Epidermal melanocyte (primary cell): ENCODE data around the gene PLEKHA4.
"Not testable (repeated sequence)": the region's sequence is repeated elsewhere in the genome, so short reads cannot be mapped to it uniquely, and the experiment has no call there.

ENCODE experiments used
- DNase-seq: peaks from one replicate; pipeline ENCODE4 v3.0.0; 2011; ENCODE audit warnings: low spot score; ENCODE audit not compliant: insufficient read length

PLEKHA4 gene

DNA sequence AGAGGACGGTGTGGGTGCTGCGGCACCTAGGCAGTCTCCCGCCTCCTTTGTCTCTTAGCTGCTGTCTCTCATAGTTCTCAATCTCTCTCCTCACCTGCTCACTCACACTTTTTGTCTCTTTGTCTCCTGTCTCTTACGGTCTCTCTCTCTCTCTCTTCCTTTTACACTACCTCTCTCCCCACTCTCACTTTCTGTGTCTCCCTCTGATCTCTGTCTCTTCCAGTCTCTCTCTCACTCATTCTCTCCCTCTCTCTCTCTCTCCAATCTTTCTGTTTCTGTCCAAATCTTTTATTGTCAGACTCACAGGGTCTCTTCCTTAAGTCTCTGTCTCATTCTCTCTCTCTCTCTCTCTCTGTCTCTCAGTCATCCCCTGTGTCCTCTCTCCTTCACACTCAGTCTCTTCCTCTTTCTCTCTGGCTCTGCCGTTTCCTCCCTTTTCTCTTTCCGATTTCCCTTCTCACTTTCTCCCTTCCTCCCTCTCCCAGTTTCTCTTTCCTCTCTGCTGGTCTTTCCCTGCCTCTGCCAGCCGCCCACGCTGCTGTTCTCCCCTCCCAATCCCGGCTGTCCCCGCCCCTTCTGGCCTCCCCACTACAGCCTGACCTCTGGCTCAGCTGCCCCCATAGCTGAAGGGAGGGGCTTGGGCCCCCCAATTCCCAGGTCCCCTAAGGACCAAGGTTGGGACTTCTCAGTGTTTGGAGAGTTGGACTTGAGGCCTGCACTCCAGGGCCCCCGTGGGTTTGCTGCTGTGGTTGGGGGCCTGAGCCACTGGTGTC is at the start of gene PLEKHA4:
Gene PLEKHA4 (minus strand): TSS at position 504 of the 773 bp plus-strand sequence. CDS start 997 bp downstream, outside the sequence.
- no peak for DNase-seq

DNA sequence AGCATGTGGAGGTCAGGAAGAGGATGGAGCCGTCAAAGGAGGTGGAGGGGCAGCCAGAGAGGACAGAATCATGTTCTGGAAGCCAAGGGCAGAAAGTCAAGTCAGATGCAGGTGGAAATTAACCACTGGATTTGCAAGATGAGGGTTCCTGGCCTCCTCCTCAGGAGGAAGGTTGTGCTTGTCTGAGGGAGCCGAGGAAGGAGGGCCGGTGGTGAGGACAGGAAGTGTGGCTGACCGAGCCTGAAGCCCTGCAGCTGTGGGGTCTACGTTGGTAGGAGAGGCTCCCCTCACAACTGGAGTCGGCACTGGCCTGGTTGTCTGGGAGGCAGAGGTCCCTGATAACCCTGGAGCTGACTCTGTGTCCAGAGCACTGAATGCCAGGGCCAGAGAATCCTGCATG is 49.7 kb upstream of the PLEKHA4 start:
- no peak for DNase-seq

- no peak for DNase-seq
Measured at GRCh38 chr19:48915757-48916156, 47.3 kb upstream of the PLEKHA4 start.

DNA sequence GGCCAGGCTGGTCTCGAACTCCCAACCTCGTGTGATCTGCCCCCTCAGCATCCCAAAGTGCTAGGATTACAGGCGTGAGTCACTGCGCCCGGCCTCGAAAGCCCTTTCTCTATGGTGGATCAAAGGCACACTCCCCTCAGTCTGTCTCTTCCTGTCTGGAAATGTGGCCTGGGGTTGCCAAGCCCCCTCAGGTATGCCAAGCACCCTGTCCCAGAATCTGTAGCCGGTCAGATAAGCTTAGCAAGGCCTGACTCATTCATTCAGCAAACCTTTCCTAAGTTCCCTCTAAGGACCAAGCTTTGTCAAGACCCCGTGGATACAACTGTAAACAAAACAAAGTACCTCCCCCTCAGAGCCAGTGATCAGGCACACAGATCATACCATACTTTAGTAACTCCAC is 45.8 kb upstream of the PLEKHA4 start:
- DNase-seq: no peak

- no peak for DNase-seq
Measured at GRCh38 chr19:48913114-48913889, 44.9 kb upstream of the PLEKHA4 start.

DNA sequence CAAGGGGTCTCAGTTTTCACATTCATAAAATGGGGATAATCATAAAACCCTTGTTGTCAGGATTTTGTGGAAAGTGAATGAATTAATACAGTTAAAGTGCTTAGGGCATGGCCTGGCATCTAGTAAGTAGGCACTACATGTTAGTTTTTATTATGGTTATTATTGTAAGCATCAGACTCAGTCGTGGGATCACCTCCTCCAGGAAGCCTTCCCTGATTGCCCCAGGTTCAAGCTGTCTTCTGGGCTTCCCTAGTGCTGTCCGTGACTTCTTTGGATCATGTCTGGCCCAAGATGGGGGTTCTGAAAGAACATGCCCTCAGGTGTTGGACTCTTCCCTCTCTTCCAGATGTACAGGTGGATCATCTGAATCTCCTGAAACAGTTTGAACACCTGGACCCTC is 42.4 kb upstream of the PLEKHA4 start:
- no peak for DNase-seq

DNA sequence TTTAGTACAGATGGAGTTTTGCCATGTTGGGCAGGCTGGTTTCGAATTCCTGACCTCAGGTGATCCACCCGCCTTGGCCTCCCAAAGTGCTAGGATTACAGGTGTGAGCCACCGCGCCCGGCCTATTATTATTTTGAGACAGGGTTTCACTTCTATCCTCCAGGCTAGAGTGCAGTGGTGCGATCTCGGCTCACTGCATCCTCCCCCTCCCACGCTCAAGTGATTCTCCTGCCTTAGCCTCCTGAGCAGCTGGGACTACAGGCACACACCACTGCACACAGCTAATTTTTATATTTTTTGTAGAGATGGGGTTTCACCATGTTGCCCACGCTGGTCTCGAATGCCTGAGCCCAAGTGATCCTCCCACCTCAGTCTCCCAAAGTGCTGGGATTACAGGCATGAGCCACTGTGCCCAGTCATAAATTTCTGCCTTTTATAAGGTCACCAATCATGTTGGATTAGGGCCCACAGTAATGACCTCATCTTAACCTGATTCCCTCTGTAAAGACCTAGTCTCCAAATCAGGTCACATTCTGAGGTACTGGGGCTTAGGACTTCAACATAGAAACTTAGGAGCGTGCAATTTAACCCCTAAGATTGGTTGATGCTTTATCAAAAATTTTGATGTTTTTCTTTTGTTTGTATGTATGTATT is 41.1 kb upstream of the PLEKHA4 start:
- not testable (repeated sequence) for DNase-seq

GRCh38 chr19:48907671-48908070 is 39.3 kb upstream of the PLEKHA4 start:
- DNase-seq: no peak

GRCh38 chr19:48906324-48906723 is 37.9 kb upstream of the PLEKHA4 start:
- no peak for DNase-seq

- DNase-seq: no peak
Measured at GRCh38 chr19:48905664-48906063, 37.2 kb upstream of the PLEKHA4 start.

DNA sequence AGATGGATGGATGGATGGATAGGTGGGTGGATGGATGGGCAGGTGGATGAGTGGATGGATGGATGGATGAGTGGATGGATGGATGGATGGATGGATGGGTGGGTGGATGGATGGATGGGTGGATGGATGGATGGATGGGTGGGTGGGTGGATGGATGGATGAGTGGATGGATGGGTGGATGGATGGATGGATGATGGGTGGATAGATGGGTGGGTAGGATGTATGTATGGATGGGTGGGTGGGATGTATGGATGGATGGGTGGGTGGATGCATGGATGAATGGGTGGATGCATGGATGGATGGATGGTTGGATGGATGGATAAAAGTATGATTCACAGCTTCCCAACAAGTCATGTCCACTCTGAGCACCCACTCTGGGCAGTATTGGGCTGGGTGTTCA is 35.4 kb upstream of the PLEKHA4 start:
- not testable (repeated sequence) for DNase-seq

GRCh38 chr19:48902291-48902690 is 33.9 kb upstream of the PLEKHA4 start:
- DNase-seq: not testable (repeated sequence)

GRCh38 chr19:48900477-48901406 is 32.3 kb upstream of the PLEKHA4 start:
- peak; percentile 68 for DNase-seq

- DNase-seq: peak; percentile 100
Measured at GRCh38 chr19:48899781-48900476, 31.5 kb upstream of the PLEKHA4 start, which contains the start of gene NUCB1. Gene NUCB1 (plus strand): TSS chr19:48900312. CDS start chr19:48900797, 485 bp downstream.

- DNase-seq: not testable (repeated sequence)
Measured at GRCh38 chr19:48899386-48899749, 31.0 kb upstream of the PLEKHA4 start.

- DNase-seq: no peak
Measured at GRCh38 chr19:48897181-48897580, 28.8 kb upstream of the PLEKHA4 start.

DNA sequence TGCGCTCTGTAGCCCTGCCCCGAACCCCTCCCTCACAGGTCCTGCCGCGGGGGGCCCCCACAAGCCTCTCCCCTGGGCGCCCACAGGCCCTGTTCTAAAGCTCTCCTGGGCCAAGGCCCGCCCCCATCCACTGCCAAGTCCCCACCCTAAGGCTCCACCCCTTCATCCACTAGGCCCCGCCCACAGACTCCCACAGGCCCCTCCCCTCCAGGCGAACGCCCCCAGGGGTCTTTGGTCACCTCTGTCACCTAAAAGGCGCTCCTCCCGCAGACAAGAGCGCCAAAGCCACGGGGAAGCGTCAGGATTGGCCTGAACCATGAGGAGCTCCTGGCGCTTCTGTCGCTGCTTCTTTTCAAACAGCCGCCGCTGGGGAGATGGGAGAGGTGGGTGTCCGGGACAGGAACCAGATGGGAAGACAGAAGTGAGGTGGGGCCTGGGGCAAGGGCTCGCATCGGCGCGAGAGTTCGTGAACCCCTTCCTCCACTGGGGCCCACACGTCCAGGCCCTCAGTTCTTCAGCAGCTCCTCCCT is 27.8 kb upstream of the PLEKHA4 start:
- no peak for DNase-seq

DNA sequence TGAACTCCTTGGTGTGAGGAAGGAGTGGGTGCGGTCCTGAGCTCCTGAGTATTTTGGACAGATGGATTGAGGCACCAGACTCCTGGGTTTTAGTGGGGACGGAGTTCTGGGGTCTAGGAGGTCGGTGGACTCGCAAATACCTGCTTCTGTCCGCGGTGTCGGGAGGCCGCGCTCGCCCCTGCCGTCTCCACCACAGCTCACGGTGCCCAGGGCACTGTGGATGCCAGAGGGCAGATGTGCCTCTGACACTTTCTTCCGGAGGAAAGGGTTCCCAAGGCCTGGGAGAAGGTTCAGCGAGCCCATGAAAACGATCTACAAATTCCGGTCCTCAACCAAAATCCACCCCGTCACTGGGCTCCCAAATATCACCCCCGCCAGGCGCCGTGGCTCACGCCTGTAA is 26.8 kb upstream of the PLEKHA4 start:
- no peak for DNase-seq

- no peak for DNase-seq
Measured at GRCh38 chr19:48890551-48890950, 22.1 kb upstream of the PLEKHA4 start.

GRCh38 chr19:48889496-48889895 is 21.1 kb upstream of the PLEKHA4 start:
- DNase-seq: not testable (repeated sequence)
